ENCODE measurements around the gene CTSZ.

The CTSZ gene

DNA sequence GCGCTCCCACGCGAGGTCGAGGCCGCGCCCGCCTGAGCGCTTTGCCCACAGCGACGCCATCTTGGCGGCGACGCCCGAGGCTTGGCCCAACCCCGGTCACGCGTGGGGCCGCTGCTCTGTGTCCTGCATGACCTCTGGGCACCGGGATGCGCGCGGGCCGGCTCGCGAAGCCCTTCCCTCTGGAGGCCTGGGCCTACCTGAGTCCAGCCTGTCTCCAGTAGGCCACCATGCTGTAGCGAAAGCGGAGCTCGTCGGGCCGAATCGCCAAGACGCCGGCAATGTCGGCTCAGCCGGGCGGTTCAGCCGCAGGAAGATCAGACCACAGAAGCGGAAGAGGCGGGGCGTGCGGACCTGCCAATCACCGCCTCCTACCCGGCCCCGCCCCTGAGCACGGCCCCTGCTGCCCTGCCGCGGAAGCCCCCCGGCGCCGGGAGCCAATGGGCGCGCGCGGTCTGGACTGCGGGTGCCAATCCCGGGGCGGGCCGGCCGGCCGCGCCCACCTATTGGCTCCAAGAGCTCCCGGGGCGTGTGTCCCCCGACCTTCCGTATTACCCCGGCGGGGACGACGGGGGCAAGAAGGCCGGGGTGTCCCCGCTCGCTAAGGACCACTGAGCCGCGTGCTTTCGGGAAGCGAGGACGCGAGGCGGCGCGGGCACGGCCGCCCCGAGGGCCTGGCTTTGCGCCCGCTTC lies 25.1 kb upstream of the CTSZ start, which contains the start of gene ATP5F1E:
Gene ATP5F1E (minus strand): TSS at position 313 of the 690 bp plus-strand sequence. CDS start 84 bp downstream, at position 229.
- DNase-seq (ENCODE audit: low read depth in 1 of 2, low spot score in 1 of 2) = peak; percentile 91 to 96

DNA sequence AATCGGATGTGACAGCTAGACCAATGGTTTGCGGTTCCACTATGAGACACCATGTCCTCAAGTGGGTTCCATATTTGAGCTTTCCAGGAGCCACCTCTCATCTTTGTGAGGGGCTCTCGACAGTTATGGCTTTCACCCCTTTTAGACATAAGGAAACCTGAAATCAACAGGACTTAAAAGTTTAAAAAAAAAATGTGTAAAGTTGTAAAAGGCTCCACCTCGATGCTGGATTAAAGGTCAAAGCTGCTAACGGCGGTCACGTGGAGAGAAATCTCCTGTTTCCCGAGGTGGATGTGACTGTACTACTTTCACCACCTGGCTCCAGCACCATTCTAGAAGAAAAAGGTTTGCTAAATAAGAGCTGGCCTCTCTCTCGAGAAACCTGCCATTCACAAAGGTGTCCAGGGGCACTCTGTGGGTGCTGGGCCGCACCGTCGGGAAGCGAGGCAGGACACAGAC lies 24.5 kb upstream of the CTSZ start:
- DNase-seq (ENCODE audit: low read depth in 1 of 2, low spot score in 1 of 2) = no peak

DNA sequence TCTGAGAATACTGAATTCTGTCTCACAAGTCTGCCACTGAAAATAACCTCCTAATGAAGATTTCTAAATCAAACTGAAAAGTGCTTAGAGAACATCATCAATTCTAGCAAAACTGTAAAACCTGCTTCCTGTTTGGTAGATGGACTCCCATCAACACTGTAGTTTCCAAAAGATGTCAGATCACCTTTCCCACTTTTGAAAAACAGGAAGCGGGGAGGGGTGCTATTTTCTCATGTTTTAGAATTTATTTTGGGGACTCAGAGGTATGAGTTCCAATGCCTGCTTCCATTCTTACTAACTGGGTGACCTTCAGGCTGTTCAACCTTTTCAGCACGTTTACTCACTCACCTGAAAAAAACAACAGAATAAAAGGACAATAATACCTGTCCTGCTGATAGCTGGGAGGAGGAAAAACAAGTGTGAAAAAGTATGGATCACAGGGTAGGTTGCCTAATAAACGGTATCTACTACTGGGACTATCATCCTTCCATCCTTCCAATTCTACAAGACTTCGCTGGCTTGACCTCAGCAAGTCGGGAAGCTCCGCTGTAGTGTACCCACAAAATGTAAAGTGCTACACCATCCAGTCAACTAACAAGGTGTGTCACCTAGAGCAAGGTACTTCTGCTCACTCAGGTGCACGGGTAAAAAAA lies 24.0 kb upstream of the CTSZ start:
- no peak for DNase-seq (ENCODE audit: low read depth in 1 of 2, low spot score in 1 of 2)

DNA sequence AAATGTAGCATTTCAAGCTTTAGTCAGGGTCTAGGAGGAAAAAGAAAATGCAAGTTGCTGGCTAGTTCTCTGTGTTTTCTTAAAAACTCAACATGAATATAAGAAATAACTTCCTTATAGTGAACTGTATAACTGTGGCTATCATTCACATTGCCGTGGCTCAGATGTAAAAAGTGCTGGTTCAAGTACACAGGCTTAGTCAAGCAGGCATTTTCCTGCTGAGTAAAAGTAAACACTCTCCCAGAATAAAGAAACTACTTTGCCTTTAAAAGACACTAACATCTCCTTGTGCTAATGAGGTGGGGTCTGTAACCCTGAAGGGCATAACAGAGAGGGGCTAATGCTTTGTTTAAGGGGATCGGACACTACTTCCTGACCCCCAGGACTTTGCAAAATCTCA lies 21.8 kb upstream of the CTSZ start:
- no peak for DNase-seq (ENCODE audit: low read depth in 1 of 2, low spot score in 1 of 2)

DNA sequence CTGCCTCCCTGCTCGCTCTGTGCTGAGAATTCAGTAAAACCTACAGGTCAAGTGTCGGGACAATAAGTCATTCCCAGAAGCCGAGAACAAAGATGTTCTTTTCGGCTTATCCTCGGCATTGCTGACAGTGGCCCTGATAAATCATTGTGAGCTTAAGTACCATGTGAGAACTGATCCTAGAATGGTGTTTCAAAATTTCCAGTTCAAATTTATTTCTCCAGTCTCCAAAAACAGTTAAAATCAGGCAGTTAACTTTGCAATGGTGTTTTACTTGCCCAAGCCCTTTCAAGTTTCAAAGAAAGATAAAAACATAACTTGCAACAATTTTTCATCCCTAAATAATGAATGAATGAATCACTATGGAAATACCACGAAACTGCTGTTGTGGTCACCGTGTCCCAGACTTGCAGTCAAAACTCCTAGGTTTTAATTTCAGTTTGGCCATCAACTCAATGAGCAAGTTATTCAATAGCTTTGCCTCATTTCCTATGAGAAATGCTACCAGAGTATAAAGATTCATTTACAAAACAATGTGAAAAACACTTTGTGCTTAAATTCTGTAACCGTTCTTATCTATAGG lies 20.8 kb upstream of the CTSZ start:
- no peak for DNase-seq (ENCODE audit: low read depth in 1 of 2, low spot score in 1 of 2)

DNA sequence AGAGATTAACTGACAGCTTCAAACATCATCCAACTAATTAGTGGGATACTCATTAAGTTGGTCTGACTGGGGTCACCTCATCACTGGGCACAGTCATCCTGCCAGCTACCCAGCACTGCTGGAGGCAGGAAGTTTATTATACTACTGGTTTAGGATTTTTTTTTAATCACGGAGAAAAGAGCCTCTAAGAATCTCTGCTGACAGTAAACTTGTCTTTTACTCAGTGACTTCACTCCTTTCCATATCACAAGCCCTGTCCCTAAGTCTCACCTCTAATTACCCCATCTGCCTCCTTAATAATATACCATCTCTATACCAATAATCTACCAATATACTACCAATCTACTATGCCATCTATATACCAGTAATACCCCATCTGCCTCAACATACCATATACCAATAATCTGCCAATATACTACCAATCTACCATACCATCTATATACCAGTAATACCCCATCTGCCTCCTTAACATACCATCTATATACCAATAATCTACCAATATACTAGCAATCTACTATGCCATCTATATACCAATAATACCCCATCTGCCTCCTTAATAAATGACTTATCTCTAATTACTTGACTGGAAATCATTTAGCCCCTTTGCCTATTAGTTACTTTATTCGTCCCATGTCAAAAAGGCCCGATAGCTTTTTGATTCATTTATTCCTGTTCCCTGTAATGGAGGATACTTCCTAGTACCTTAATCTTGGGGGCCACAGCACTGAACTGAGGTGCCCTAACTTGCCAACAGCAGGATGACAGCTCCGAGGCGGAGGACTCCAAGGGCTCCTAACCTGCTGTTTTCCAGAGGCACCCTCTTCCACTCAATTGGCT lies 20.1 kb upstream of the CTSZ start:
- DNase-seq (ENCODE audit: low read depth in 1 of 2, low spot score in 1 of 2) = no peak

DNA sequence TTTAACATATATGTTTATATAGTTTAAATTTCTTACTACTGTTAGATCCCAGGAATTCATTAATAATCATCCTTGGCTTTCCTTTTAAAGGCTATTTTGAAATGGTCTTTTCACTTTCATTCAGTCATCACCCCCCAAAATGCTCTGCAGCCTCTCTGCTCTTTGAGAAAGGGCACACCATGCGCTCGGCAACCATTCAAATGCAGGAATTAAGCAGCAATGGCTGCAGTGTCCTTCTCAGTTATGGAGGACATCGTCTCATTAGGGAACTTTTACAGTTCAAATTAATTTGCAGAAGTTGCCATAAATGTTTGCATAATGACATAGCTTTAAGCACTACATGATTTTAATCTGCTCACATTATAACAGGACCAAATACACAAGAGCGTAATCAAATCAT lies 18.5 kb upstream of the CTSZ start:
- DNase-seq (ENCODE audit: low read depth in 1 of 2, low spot score in 1 of 2) = no peak

DNA sequence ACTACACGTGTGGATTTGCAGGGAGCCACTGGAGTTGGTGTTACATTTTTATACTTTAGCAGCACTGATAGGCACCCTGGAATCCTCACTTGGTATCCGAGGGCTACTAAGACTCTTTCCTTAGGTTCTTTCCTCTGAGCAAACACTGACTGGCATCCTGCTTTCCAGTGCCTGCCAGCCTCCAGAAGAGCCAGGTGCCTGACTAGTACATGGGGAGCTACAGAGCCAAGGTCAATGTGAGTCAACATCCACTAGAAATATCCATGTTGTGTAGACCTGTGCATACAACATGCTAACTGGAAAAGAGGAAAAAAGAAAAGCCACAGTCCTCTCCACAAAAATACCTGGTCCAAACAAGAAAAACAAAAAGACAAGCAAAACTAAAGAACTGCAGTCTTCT lies 18.0 kb upstream of the CTSZ start:
- no peak for DNase-seq (ENCODE audit: low read depth in 1 of 2, low spot score in 1 of 2)

DNA sequence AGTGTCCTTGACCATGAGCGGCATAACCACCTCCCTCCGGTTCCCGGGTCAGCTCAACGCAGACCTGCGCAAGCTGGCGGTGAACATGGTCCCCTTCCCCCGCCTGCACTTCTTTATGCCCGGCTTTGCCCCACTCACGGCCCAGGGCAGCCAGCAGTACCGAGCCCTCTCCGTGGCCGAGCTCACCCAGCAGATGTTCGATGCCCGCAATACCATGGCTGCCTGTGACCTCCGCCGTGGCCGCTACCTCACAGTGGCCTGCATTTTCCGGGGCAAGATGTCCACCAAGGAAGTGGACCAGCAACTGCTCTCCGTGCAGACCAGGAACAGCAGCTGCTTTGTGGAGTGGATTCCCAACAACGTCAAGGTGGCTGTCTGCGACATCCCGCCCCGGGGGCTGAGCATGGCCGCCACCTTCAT lies 17.1 kb upstream of the CTSZ start:
- no peak for DNase-seq (ENCODE audit: low read depth in 1 of 2, low spot score in 1 of 2)

DNA sequence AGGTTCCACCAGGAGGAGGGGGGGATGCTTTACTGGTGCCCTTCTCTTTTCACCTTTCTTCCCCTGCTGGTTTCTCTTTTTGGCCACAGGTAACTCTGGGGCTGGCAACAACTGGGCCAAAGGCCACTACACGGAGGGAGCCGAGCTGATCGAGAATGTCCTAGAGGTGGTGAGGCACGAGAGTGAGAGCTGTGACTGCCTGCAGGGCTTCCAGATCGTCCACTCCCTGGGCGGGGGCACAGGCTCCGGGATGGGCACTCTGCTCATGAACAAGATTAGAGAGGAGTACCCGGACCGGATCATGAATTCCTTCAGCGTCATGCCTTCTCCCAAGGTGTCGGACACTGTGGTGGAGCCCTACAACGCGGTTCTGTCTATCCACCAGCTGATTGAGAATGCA lies 16.6 kb upstream of the CTSZ start:
- no peak for DNase-seq (ENCODE audit: low read depth in 1 of 2, low spot score in 1 of 2)

DNA sequence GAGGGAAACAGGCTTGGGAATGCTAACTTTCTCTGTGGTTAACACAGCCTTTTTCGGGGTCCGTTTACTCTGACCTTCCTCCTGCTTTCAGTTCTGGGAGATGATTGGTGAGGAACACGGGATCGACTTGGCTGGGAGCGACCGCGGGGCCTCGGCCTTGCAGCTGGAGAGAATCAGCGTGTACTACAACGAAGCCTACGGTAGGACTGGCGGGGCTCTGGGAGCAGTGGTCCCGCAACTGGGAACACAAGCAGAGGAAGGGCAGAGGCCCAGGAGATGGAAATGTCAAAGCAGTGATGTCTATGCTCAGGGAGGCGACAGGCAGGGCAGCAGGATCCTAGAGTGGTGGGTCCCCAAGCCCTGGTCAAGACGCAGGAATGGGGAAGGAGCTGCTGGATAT lies 15.7 kb upstream of the CTSZ start:
- DNase-seq (ENCODE audit: low read depth in 1 of 2, low spot score in 1 of 2) = no peak

DNA sequence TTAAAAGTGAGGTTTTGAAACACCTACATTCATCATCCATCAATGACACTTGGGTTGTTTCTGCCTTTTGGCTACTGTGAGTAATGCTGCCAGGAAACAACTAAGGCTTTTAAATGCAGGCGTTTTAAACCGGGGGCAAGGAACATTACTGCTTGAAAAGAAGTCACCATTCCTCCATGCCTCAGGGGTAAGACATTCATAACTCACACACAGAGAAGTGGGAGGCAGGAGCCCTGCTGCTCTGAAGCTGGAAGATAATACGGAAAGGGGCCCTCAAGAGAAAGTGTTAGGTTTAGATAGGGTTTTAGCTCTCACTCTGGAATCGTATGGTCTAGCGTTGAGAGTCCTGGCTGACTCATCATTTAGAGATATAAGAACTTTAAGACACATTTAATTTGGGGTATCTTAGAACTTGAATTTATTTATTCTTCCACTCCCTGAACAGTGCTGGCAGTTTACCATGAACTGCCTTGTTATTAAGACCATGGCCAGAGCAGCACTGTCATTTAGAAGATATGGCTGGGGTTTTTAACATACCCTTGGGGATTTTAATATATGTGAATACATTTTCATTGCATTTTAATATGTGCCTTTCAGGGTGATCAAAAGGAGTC lies 14.0 kb upstream of the CTSZ start:
- no peak for DNase-seq (ENCODE audit: low read depth in 1 of 2, low spot score in 1 of 2)

DNA sequence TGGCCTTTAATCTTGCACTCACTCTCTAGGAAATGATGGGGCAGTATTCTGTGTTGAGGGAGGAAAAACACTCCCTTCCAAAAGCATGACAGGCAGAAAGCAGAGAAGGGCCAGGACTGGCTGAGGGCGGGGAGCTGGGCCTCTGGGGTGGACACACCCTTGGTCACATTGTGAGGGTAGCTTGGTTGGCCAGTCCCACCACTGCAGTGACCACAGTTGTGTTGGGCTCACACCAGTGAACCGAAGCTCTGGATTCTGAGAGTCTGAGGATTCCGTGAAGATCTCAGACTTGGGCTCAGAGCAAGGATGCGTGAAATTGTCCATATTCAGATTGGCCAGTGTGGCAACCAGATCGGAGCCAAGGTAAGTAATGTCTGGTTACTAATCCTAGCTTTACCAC lies 12.2 kb upstream of the CTSZ start, which contains the start of gene TUBB1:
Gene TUBB1 (plus strand): TSS at position 213 of the 400 bp plus-strand sequence. CDS start 94 bp downstream, at position 307.
- no peak for DNase-seq (ENCODE audit: low read depth in 1 of 2, low spot score in 1 of 2)

DNA sequence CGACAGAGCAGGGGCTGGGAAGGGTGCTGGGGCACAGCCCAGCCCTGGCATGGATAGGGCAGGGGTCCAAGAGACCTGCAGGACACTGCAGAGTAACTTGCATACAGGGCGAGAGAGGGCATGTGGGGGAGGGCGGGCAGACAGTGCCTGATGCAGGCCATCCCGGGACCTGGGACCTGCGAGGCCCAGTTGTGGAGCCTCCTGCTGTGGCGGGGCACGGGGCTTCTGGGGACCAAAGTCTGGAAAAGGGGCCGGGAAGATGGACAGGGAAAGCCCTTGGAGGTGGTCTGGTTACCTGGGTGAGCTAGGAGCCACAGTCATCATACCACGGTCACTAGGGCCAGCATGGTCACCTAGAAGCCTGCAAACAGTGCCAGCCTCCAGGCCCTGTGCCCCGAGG lies 11.8 kb upstream of the CTSZ start:
- DNase-seq (ENCODE audit: low read depth in 1 of 2, low spot score in 1 of 2) = no peak

DNA sequence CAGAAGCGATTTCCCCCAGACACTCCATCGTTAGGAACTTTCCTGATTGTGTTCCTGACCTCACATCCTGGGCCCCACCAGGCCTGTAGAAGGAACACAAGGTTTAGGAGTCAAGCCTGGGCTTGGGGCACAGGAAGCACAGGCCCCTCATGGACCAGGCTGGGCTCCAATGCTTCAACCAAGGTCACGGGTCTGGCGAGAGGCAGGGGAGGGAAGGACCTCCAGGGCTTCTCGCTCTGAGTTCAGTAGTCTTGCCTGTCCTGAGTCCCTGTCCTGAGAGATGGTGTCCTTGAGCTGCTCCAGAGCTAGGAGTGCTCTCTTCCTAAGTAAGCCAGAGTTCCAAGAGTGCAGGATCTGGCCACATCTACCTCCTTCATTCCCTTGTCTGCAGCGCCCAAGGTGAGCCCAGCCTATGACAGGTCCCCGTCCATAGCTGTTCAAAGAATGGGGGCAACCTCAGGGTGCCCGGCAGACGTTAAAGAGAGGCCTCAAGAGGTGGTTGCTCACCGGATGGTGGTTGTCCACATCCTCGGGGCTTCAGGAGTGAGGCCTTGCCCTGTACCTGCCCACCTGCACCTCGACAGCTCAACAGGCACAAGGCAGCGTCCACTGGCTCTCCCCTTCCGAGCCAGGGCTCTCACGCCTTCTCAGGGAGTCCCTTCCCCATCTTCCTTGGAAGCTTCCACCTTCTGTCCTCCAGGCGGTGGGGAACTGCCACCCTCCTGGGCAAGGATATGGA lies 10.6 kb upstream of the CTSZ start:
- no peak for DNase-seq (ENCODE audit: low read depth in 1 of 2, low spot score in 1 of 2)

DNA sequence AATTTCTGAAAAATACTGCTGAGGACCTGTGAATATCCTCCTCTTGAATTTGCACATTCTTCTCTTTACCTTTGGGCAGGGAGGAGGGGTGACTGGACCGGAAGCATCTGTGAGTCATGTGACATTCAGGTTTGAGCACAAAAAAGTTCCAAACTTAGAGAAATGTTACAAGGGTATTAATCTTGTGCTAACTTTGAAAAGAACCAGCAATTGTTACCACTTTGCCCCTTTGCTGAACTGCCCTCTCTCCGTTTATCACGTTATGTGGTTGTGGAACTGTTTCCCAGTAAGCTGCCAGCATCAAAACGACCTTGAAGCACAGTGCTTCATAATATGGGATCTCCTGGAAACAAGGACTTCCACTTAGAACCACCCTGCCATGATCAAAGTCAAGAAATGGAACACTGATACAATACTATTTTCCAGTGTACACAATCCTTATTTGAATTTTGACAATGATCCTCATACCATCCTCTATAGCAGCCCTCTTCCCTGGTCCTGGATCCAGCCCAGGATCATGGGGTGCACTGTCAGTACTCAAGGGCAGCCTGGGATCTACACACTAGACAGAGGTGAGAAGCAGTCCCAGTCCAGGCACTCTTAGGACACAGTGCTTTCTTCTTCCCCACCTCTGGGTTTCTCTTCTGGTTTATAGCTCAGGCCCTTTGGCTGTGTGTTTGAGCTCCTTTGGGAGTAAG lies 9.9 kb upstream of the CTSZ start:
- DNase-seq (ENCODE audit: low read depth in 1 of 2, low spot score in 1 of 2) = no peak

DNA sequence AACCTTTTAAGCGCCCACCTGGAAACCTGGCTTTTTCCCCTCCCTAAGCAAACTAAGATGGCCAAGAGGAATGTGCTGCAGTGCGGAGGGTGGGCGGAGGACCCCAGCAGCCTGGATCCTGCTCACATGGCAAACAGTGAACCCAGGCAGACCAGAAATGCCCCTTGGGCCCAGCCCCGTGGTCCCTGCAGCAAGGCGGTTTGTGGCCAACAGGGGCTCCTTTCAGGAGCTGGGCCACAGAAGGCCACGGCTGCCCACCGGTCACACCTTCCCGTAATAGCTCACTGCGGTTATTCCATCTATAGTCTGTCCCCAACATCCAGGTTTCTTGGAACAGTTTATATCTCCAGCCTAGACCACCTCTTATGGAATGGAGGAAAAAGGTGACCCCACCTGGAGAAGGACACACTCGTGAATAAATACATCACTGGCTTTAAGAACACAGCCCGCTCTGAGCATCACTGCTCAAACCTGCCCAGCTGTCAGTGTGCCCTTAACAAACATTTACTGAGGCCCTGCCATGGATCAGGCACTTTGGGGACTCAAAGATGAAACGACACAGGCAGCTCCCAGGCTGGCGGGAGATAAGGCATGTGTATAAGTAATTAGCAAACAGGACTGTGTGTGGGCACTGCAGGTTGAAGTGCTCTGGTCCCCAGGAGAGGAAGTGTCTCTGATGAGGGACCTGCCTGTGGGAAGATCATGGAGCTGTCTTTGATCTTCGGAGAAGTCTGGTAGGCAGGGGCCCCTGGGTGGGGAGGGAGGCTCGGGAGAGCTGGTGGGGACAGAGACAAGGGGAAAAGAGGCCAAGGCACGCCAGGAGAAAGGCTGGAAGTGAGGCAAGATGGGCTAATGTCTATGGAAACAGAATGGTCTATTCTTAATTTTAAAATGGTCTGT lies 9.0 kb upstream of the CTSZ start:
- DNase-seq (ENCODE audit: low read depth in 1 of 2, low spot score in 1 of 2) = no peak

DNA sequence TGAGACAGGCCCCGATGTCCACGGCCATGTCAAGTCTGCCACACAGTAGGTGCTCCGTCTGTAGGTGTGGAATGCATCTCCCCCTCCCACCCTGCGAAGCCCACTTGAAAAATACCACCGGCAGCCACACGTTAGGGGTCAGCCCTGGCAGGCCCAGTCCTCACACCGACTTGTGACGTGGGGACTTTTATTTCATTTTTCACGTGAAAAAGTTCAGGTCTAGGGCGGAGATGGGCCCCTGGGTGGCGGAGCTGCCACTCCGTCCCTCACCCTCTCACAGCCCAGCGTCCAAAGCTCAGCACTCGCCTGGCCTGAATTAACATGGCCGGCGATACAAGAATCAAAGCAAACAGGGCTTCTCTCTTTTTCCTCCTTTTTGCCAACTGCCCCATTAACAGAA lies 8.4 kb upstream of the CTSZ start:
- DNase-seq (ENCODE audit: low read depth in 1 of 2, low spot score in 1 of 2) = no peak

All from activated T-helper 1 cell treated with anti-CD3 and anti-CD28 coated beads, Interleukin-2, amount 50 U/mL, for 16 hours (primary cell).